ENCODE results near the gene AGGF1. TPM values are rescaled to one million over a fixed set of nuclear protein-coding genes. Genes with fewer than 3 reads are reported as not detected.
"Not testable (repeated sequence)": the region's sequence is repeated elsewhere in the genome, so short reads cannot be mapped to it uniquely, and the experiment has no call there.

AGGF1 gene
- total and polyA plus RNA-seq, 5 donors, result 7.6 to 14.7 (median 14.6) TPM

GRCh38 chr5:77066823-77067442, 36.7 kb downstream of the AGGF1 start:
- 79% methylated on average over 1 of the region's 1 CpG for WGBS
- no peak overlapping the region for H3K4me3 ChIP-seq (ENCODE audit: low read length)
- DNase-seq, result peak in 2 of 3 donors; percentile 37 to 47
- H3K9me3 ChIP-seq (ENCODE audit: control insufficient read depth, low read length), result no peaks in the 10 kb centered on the region
- peak; percentile 61 to 68 for ATAC-seq
- H3K27ac ChIP-seq (ENCODE audit: low read length), result no peak overlapping the region
- no peaks in the 10 kb centered on the region for H3K4me1 ChIP-seq (ENCODE audit: control insufficient read depth, insufficient read depth, low read length)
- intact Hi-C loops (cut with DNase I), result no loop called here
- no peaks in the 10 kb centered on the region for H3K27me3 ChIP-seq (ENCODE audit: control insufficient read depth, insufficient read depth)

- no peaks in the 10 kb centered on the region for H3K27me3 ChIP-seq (ENCODE audit: control insufficient read depth, insufficient read depth)
- DNase-seq, result no peak
- no peak overlapping the region for H3K4me3 ChIP-seq (ENCODE audit: low read length)
- ATAC-seq, result no peak
- no peaks in the 10 kb centered on the region for H3K4me1 ChIP-seq (ENCODE audit: control insufficient read depth, insufficient read depth, low read length)
- 57% methylated on average over 2 of the region's 2 CpGs for WGBS
- H3K9me3 ChIP-seq (ENCODE audit: control insufficient read depth, low read length), result no peaks in the 10 kb centered on the region
- intact Hi-C loops (cut with DNase I), result no loop called here
- no peak overlapping the region for H3K27ac ChIP-seq (ENCODE audit: low read length)
Measured at GRCh38 chr5:77073667-77074066, 43.5 kb downstream of the AGGF1 start.

GRCh38 chr5:77074745-77075144, 44.5 kb downstream of the AGGF1 start:
- Histone ChIP-seq H3K9me3 (ENCODE audit: control insufficient read depth, low read length) (no peaks in the 10 kb centered on the region), H3K27me3 (ENCODE audit: control insufficient read depth, insufficient read depth) (no peaks in the 10 kb centered on the region), H3K27ac (ENCODE audit: low read length) (no peak overlapping the region), H3K4me1 (ENCODE audit: control insufficient read depth, insufficient read depth, low read length) (no peaks in the 10 kb centered on the region), H3K4me3 (ENCODE audit: low read length) (no peak overlapping the region)
- WGBS, result 92% methylated on average over 4 of the region's 4 CpGs
- intact Hi-C loops (cut with DNase I), result no loop called here
- no peak for ATAC-seq
- DNase-seq, result no peak

GRCh38 chr5:77076961-77077828, 47.0 kb downstream of the AGGF1 start:
- peak; percentile 68 to 89 (median 88) for DNase-seq
- Histone ChIP-seq H3K27ac (ENCODE audit: low read length) (peak overlapping the region; percentile 31), H3K4me1 (ENCODE audit: control insufficient read depth, insufficient read depth, low read length) (no peaks in the 10 kb centered on the region), H3K4me3 (ENCODE audit: low read length) (peak overlapping the region; percentile 81), H3K9me3 (ENCODE audit: control insufficient read depth, low read length) (no peaks in the 10 kb centered on the region), H3K27me3 (ENCODE audit: control insufficient read depth, insufficient read depth) (no peaks in the 10 kb centered on the region)
- peak; percentile 90 to 91 for ATAC-seq
- WGBS, result 5% methylated on average over 105 of the region's 105 CpGs
- intact Hi-C loops (cut with DNase I), result no loop called here

GRCh38 chr5:77077829-77078176, 47.6 kb downstream of the AGGF1 start:
- WGBS, result 29% methylated on average over 12 of the region's 12 CpGs
- intact Hi-C loops (cut with DNase I), result no loop called here
- Histone ChIP-seq H3K4me1 (ENCODE audit: control insufficient read depth, insufficient read depth, low read length) (no peaks in the 10 kb centered on the region), H3K4me3 (ENCODE audit: low read length) (peak overlapping the region; percentile 81), H3K27ac (ENCODE audit: low read length) (no peak overlapping the region), H3K9me3 (ENCODE audit: control insufficient read depth, low read length) (no peaks in the 10 kb centered on the region), H3K27me3 (ENCODE audit: control insufficient read depth, insufficient read depth) (no peaks in the 10 kb centered on the region)
- DNase-seq (no peak), ATAC-seq (no peak)

GRCh38 chr5:77080479-77080878, 50.3 kb downstream of the AGGF1 start:
- H3K9me3 ChIP-seq (ENCODE audit: control insufficient read depth, low read length); intact Hi-C loops (cut with DNase I); H3K27me3 ChIP-seq (ENCODE audit: control insufficient read depth, insufficient read depth); H3K27ac ChIP-seq (ENCODE audit: low read length); DNase-seq; H3K4me3 ChIP-seq (ENCODE audit: low read length); ATAC-seq; H3K4me1 ChIP-seq (ENCODE audit: control insufficient read depth, insufficient read depth, low read length): not testable (repeated sequence)
- WGBS, result 94% methylated on average over 11 of the region's 11 CpGs

- H3K4me3 ChIP-seq (ENCODE audit: low read length), result no peak overlapping the region
- intact Hi-C loops (cut with DNase I), result no loop called here
- H3K9me3 ChIP-seq (ENCODE audit: control insufficient read depth, low read length), result no peaks in the 10 kb centered on the region
- no peak for DNase-seq
- 86% methylated on average over 5 of the region's 5 CpGs for WGBS
- no peak overlapping the region for H3K27ac ChIP-seq (ENCODE audit: low read length)
- H3K4me1 ChIP-seq (ENCODE audit: control insufficient read depth, insufficient read depth, low read length), result no peaks in the 10 kb centered on the region
- H3K27me3 ChIP-seq (ENCODE audit: control insufficient read depth, insufficient read depth), result no peaks in the 10 kb centered on the region
- no peak for ATAC-seq
Measured at GRCh38 chr5:77080905-77081304, 50.7 kb downstream of the AGGF1 start.

GRCh38 chr5:77082280-77082679, 52.1 kb downstream of the AGGF1 start:
- Histone ChIP-seq H3K27me3 (ENCODE audit: control insufficient read depth, insufficient read depth) (no peaks in the 10 kb centered on the region), H3K4me3 (ENCODE audit: low read length) (no peak overlapping the region), H3K4me1 (ENCODE audit: control insufficient read depth, insufficient read depth, low read length) (no peaks in the 10 kb centered on the region), H3K9me3 (ENCODE audit: control insufficient read depth, low read length) (no peaks in the 10 kb centered on the region), H3K27ac (ENCODE audit: low read length) (no peak overlapping the region)
- ATAC-seq (no peak), DNase-seq (no peak)
- 57% methylated on average over 1 of the region's 1 CpG for WGBS
- intact Hi-C loops (cut with DNase I), result no loop called here

- Histone ChIP-seq H3K4me3 (ENCODE audit: low read length) (no peak overlapping the region), H3K9me3 (ENCODE audit: control insufficient read depth, low read length) (no peaks in the 10 kb centered on the region), H3K27me3 (ENCODE audit: control insufficient read depth, insufficient read depth) (no peaks in the 10 kb centered on the region), H3K4me1 (ENCODE audit: control insufficient read depth, insufficient read depth, low read length) (no peaks in the 10 kb centered on the region), H3K27ac (ENCODE audit: low read length) (no peak overlapping the region)
- ATAC-seq, result no peak
- no peak for DNase-seq
- WGBS, result 88% methylated on average over 6 of the region's 6 CpGs
- intact Hi-C loops (cut with DNase I), result no loop called here
Measured at GRCh38 chr5:77083088-77083487, 52.9 kb downstream of the AGGF1 start.

GRCh38 chr5:77086368-77086688, 56.1 kb downstream of the AGGF1 start:
- Histone ChIP-seq H3K4me3 (ENCODE audit: low read length) (peak overlapping the region; percentile 86), H3K27ac (ENCODE audit: low read length) (peak overlapping the region; percentile 61), H3K4me1 (ENCODE audit: control insufficient read depth, insufficient read depth, low read length) (no peaks in the 10 kb centered on the region), H3K9me3 (ENCODE audit: control insufficient read depth, low read length) (no peaks in the 10 kb centered on the region), H3K27me3 (ENCODE audit: control insufficient read depth, insufficient read depth) (no peaks in the 10 kb centered on the region)
- intact Hi-C loops (cut with DNase I), result no loop called here
- ATAC-seq (no peak), DNase-seq (no peak)
- under 1% methylated on average over 6 of the region's 6 CpGs for WGBS

- DNase-seq (peak; percentile 74 to 89 (median 88)), ATAC-seq (peak; percentile 81 to 86)
- peak within 1 kb of the TSS; percentile 86 for H3K4me3 ChIP-seq (ENCODE audit: low read length)
- under 1% methylated on average over 63 of the region's 63 CpGs for WGBS
- intact Hi-C loops (cut with DNase I), result no loop called here
- peak within 1 kb of the TSS; percentile 61 for H3K27ac ChIP-seq (ENCODE audit: low read length)
- no peaks in the 10 kb centered on the region for H3K27me3 ChIP-seq (ENCODE audit: control insufficient read depth, insufficient read depth)
- no peaks in the 10 kb centered on the region for H3K4me1 ChIP-seq (ENCODE audit: control insufficient read depth, insufficient read depth, low read length)
- H3K9me3 ChIP-seq (ENCODE audit: control insufficient read depth, low read length), result no peaks in the 10 kb centered on the region
Measured at GRCh38 chr5:77086689-77087483, 56.7 kb downstream of the AGGF1 start, which contains the start of gene ZBED3. Gene ZBED3 (minus strand): TSS chr5:77087285. CDS start chr5:77077878, 9,407 bp downstream.
